ENCODE results near the gene GSN. TPM values are rescaled to one million over a fixed set of nuclear protein-coding genes. Genes with fewer than 3 reads are reported as not detected.

Gene GSN
- total RNA-seq, 1 donor from 2014 or later = 35.0 TPM

DNA sequence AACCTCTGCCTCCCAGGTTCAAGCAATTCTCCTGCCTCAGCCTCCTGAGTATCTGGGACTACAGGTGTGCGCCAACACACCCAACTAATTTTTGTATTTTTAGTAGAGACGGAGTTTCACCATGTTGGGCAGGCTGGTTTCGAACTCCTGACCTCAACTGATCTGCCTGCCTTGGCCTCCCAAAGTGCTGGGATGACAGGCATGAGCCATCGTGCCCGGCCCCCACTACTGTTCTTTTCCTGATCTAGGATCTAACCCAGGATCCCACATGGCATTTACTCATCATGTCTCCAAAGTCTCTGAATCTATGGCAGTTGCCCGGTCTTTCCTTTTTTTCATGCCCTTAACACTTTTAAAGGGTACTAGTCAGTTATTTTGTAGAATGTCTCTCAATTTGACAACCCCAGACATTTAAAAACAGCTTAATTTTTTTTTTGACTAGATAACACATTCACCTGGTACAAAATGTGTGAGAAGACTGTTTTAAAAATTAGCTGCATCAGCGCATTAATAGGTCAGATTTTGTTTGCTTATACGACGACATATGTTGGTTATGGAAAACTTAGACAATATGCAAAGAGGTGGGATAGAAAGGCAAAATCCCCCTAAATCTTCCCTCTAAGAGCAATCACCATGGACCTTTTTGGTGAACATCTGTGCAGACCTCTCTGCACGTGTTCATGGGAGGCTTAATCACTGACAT is 55.6 kb downstream of the GSN start:
- no peaks in the 10 kb centered on the region for H3K27me3 Mint-ChIP-seq
- H3K9me3 Mint-ChIP-seq (ENCODE audit: low read depth) = no peaks in the 10 kb centered on the region
- TF ChIP-seq, protein P1, sequence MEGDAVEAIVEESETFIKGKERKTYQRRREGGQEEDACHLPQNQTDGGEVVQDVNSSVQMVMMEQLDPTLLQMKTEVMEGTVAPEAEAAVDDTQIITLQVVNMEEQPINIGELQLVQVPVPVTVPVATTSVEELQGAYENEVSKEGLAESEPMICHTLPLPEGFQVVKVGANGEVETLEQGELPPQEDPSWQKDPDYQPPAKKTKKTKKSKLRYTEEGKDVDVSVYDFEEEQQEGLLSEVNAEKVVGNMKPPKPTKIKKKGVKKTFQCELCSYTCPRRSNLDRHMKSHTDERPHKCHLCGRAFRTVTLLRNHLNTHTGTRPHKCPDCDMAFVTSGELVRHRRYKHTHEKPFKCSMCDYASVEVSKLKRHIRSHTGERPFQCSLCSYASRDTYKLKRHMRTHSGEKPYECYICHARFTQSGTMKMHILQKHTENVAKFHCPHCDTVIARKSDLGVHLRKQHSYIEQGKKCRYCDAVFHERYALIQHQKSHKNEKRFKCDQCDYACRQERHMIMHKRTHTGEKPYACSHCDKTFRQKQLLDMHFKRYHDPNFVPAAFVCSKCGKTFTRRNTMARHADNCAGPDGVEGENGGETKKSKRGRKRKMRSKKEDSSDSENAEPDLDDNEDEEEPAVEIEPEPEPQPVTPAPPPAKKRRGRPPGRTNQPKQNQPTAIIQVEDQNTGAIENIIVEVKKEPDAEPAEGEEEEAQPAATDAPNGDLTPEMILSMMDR (IDR thresholded peaks at IDR 0.05; ENCODE audit: unreplicated experiment) = no peak
- no peak for DNase-seq (ENCODE audit: low spot score, unreplicated experiment)
- no peak overlapping the region for H3K4me3 Mint-ChIP-seq (ENCODE audit: low read depth)
- H3K27ac Mint-ChIP-seq = no peak overlapping the region
- no peaks in the 10 kb centered on the region for H3K4me1 Mint-ChIP-seq (ENCODE audit: low read depth)
- H3K36me3 Mint-ChIP-seq (ENCODE audit: insufficient read depth) = peaks cover 13% of the 10 kb centered on the region

DNA sequence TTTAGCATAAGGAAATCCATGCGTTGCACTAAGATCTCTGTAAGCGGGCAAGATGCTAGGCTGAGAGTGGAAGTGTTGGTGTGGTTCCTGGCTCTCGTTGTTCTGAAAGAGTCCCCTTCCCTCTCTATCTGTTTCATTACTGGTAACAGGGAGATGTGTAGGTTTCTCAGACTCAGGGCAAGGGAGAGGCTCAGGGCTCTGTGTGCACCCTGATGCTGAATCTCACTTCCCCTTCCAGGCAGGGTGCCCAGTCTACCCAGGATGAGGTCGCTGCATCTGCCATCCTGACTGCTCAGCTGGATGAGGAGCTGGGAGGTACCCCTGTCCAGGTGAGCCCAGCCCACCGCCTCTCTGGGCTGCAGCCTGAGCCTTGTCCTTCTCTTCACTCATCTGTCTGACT is 56.4 kb downstream of the GSN start:
- Mint-ChIP-seq H3K27ac (no peak overlapping the region), H3K9me3 (ENCODE audit: low read depth) (no peaks in the 10 kb centered on the region), H3K36me3 (ENCODE audit: insufficient read depth) (peaks cover 13% of the 10 kb centered on the region), H3K4me3 (ENCODE audit: low read depth) (no peak overlapping the region), H3K4me1 (ENCODE audit: low read depth) (no peaks in the 10 kb centered on the region), H3K27me3 (no peaks in the 10 kb centered on the region)
- TF ChIP-seq, protein P1 (IDR thresholded peaks at IDR 0.05; ENCODE audit: unreplicated experiment) = no peak
- no peak for DNase-seq (ENCODE audit: low spot score, unreplicated experiment)

DNA sequence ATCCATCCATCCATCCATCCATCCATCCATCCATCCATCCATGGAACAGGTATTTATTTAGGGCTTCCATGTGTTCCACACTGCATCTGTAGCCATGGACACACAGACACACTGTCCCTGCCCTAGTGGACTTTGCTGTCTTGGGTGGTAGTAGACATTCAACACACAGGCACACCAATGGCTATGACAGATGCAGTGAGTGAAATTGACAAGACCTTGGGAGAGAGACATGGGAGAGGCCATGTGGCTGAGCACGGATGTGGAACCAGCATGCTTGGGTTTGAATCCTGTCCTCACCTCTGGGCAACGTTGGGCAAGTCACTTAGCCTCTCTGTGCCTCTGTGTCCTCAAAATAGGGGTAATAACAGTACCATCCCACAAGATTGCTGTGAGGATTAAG is 56.8 kb downstream of the GSN start:
- no peak overlapping the region for H3K4me3 Mint-ChIP-seq (ENCODE audit: low read depth)
- H3K9me3 Mint-ChIP-seq (ENCODE audit: low read depth) = no peaks in the 10 kb centered on the region
- H3K27ac Mint-ChIP-seq = no peak overlapping the region
- H3K36me3 Mint-ChIP-seq (ENCODE audit: insufficient read depth) = peaks cover 13% of the 10 kb centered on the region
- DNase-seq (ENCODE audit: low spot score, unreplicated experiment) = no peak
- H3K27me3 Mint-ChIP-seq = no peaks in the 10 kb centered on the region
- TF ChIP-seq, protein P1 (IDR thresholded peaks at IDR 0.05; ENCODE audit: unreplicated experiment) = no peak
- no peaks in the 10 kb centered on the region for H3K4me1 Mint-ChIP-seq (ENCODE audit: low read depth)

DNA sequence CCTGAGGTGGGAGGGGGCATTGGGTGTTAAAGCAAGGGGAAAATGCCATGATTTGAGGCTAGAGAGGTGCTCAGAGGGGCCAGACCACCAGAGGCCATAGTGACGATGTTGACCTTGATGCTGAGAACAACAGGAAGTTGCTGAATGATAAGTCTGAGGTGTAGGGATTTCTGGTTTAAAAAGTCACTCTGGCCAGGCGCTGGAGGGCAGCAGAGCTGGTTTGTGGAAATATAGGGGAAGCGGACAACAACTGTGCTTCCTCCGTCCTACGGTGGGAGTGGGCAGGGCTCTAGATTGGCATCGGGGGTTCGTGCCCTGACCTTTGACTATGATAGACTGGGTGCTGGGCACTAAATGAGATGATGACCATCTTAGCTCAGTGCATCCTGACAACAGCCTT is 57.4 kb downstream of the GSN start:
- Mint-ChIP-seq H3K36me3 (ENCODE audit: insufficient read depth) (peaks cover 11% of the 10 kb centered on the region), H3K27ac (no peak overlapping the region), H3K4me1 (ENCODE audit: low read depth) (no peaks in the 10 kb centered on the region), H3K4me3 (ENCODE audit: low read depth) (no peak overlapping the region), H3K9me3 (ENCODE audit: low read depth) (no peaks in the 10 kb centered on the region), H3K27me3 (no peaks in the 10 kb centered on the region)
- TF ChIP-seq, protein P1 (IDR thresholded peaks at IDR 0.05; ENCODE audit: unreplicated experiment) = no peak
- no peak for DNase-seq (ENCODE audit: low spot score, unreplicated experiment)

DNA sequence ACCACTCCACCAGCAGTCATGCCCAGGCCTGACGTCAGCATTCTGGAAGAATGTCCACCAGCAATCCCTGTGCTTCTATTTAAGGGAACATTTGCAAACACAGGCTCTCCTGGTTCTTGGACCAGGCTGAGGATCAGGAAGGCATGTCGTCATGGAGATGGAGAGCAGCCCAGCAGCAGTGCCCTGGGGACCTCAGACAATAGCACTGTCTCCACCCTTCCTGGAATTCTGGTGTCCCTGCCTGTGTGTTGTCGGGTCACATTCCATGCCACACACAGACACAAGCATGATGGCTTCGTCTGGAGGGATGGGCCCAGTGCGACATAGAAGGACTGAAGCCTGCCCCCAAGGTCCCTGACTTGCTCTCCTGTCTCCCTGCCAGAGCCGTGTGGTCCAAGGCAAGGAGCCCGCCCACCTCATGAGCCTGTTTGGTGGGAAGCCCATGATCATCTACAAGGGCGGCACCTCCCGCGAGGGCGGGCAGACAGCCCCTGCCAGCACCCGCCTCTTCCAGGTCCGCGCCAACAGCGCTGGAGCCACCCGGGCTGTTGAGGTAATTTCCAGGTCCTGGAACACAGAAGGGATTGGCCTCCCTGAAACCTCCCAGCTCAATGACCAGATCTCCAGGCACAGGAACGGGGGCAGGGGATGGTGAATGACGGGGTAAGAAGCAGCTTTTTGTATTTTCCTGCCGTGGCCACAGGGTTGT is 58.3 kb downstream of the GSN start:
- no peak overlapping the region for H3K27ac Mint-ChIP-seq
- no peaks in the 10 kb centered on the region for H3K9me3 Mint-ChIP-seq (ENCODE audit: low read depth)
- no peaks in the 10 kb centered on the region for H3K4me1 Mint-ChIP-seq (ENCODE audit: low read depth)
- no peaks in the 10 kb centered on the region for H3K27me3 Mint-ChIP-seq
- H3K4me3 Mint-ChIP-seq (ENCODE audit: low read depth) = no peak overlapping the region
- DNase-seq (ENCODE audit: low spot score, unreplicated experiment) = no peak
- TF ChIP-seq, protein P1 (IDR thresholded peaks at IDR 0.05; ENCODE audit: unreplicated experiment) = no peak
- H3K36me3 Mint-ChIP-seq (ENCODE audit: insufficient read depth) = peaks cover 16% of the 10 kb centered on the region
